Measurements from ENCODE around the gene ARHGAP15.

GRCh38 chr2:143675021-143675420 is 545.8 kb downstream of the ARHGAP15 start:
- no peak for TF ChIP-seq CTCF (IDR thresholded peaks at IDR 0.05; ENCODE audit: low read depth, low read length, poor library complexity, severe bottlenecking)
- TF ChIP-seq EZH2phosphoT487 (IDR thresholded peaks at IDR 0.05; ENCODE audit: borderline replicate concordance, low read length), result no peak
